SU-DHL-6 (cell line): Measurements from ENCODE around the gene TNIP3.

ENCODE experiments used
- H2AFZ ChIP-seq: fragments of 200-600 bp; sonication (generic); 2 replicates; pipeline ENCODE4 v1.6.1; 2014; ENCODE audit warnings: low read depth, mild to moderate bottlenecking, moderate library complexity, mixed read lengths, antibody characterized with exemption, low read length; ENCODE audit not compliant: severe bottlenecking
- H3F3A ChIP-seq: fragments of 200-600 bp; shearing (Covaris generic); 2 replicates; pipeline ENCODE4 v1.6.0; 2016; ENCODE audit warnings: antibody characterized with exemption, mild to moderate bottlenecking; ENCODE audit not compliant: insufficient read depth
- H3K27ac ChIP-seq: fragments of 200-600 bp; sonication (generic); 2 replicates; pipeline ENCODE4 v1.5.1; 2016; ENCODE audit warnings: low read depth, mild to moderate bottlenecking, low read length, moderate library complexity, mixed read lengths
- H3K27me3 ChIP-seq: fragments of 200-600 bp; sonication (generic), shearing (Covaris generic); 2 replicates; pipeline ENCODE4 v1.6.0; 2014; ENCODE audit warnings: mild to moderate bottlenecking, low read length
- H3K36me3 ChIP-seq: fragments of 200-600 bp; sonication (generic); 2 replicates; pipeline ENCODE4 v1.6.1; 2014; ENCODE audit warnings: mild to moderate bottlenecking, low read length, mixed read lengths
- H3K4me2 ChIP-seq: fragments of 300-600, 200-600 bp; shearing (Covaris generic), sonication (generic); 2 replicates; pipeline ENCODE4 v1.6.0; 2014; ENCODE audit warnings: low read length, low read depth, mild to moderate bottlenecking; ENCODE audit not compliant: poor library complexity, severe bottlenecking
- H3K4me3 ChIP-seq: fragments of 200-600 bp; sonication (generic); 2 replicates; pipeline ENCODE4 v1.5.1; 2014; ENCODE audit warnings: antibody characterized with exemption, low read length, mild to moderate bottlenecking, mixed read lengths; ENCODE audit not compliant: insufficient read depth, poor library complexity, severe bottlenecking
- H3K79me2 ChIP-seq: fragments of 200-600 bp; sonication (generic); 2 replicates; pipeline ENCODE4 v1.6.1; 2014; ENCODE audit warnings: mild to moderate bottlenecking, low read length, moderate library complexity; ENCODE audit not compliant: insufficient read depth
- H3K9ac ChIP-seq: fragments of 200-600 bp; sonication (generic); 2 replicates; pipeline ENCODE4 v1.7.0; 2014; ENCODE audit warnings: mild to moderate bottlenecking, low read length
- H3K9me2 ChIP-seq: fragments of 200-600 bp; sonication (generic); replicated peaks from 2 replicates; pipeline ENCODE4 v1.6.1; 2014; ENCODE audit warnings: low read length; ENCODE audit not compliant: insufficient read depth
- H3K9me3 ChIP-seq: fragments of 200-600 bp; sonication (generic); 2 replicates; pipeline ENCODE4 v1.6.1; 2014; ENCODE audit warnings: low read length, mixed read lengths; ENCODE audit not compliant: insufficient read depth
- H4K20me1 ChIP-seq: fragments of 200-600 bp; sonication (generic); 2 replicates; pipeline ENCODE4 v1.6.1; 2014; ENCODE audit warnings: low read depth, mild to moderate bottlenecking, antibody characterized with exemption, low read length, moderate library complexity, mixed read lengths
- CTCF ChIP-seq: fragments of 200-600 bp; sonication (generic); IDR thresholded peaks from one replicate; pipeline ENCODE4 v1.5.1; 2017; ENCODE audit warnings: antibody characterized with exemption, mild to moderate bottlenecking, low read length, moderate library complexity; ENCODE audit not compliant: insufficient read depth, poor library complexity, severe bottlenecking
- EZH2phosphoT487 ChIP-seq: fragments of 200-600 bp; sonication (generic), shearing (Covaris generic); conservative IDR thresholded peaks from 2 replicates; pipeline ENCODE4 v1.6.1; 2018; ENCODE audit warnings: mild to moderate bottlenecking, antibody characterized with exemption, low read length, moderate library complexity, mixed read lengths

The TNIP3 gene

GRCh38 chr4:121138039-121138825, 25.9 kb downstream of the TNIP3 start:
- Histone ChIP-seq H3K4me3 (no peak overlapping the region), H3K79me2 (no peaks in the 10 kb centered on the region), H3K36me3 (no peaks in the 10 kb centered on the region), H2AFZ (no peak overlapping the region), H3K27me3 (no peaks in the 10 kb centered on the region), H3K27ac (no peak overlapping the region), H3K9me2 (no peaks in the 10 kb centered on the region), H3K9ac (no peak overlapping the region), H4K20me1 (no peaks in the 10 kb centered on the region), H3K9me3 (no peaks in the 10 kb centered on the region), H3K4me2 (no peak overlapping the region), H3F3A (no peaks in the 10 kb centered on the region)
- TF ChIP-seq CTCF, result no peak
- TF ChIP-seq EZH2phosphoT487, result no peak

GRCh38 chr4:121130326-121130660, 33.8 kb downstream of the TNIP3 start:
- H3K4me2 ChIP-seq, result no peak overlapping the region
- no peaks in the 10 kb centered on the region for H3K9me3 ChIP-seq
- no peaks in the 10 kb centered on the region for H4K20me1 ChIP-seq
- H2AFZ ChIP-seq, result no peak overlapping the region
- no peaks in the 10 kb centered on the region for H3K27me3 ChIP-seq
- H3K36me3 ChIP-seq, result no peaks in the 10 kb centered on the region
- TF ChIP-seq CTCF (no peak), EZH2phosphoT487 (no peak)
- no peak overlapping the region for H3K27ac ChIP-seq
- H3F3A ChIP-seq, result no peaks in the 10 kb centered on the region
- no peaks in the 10 kb centered on the region for H3K79me2 ChIP-seq
- H3K9ac ChIP-seq, result no peak overlapping the region
- no peak overlapping the region for H3K4me3 ChIP-seq
- no peaks in the 10 kb centered on the region for H3K9me2 ChIP-seq

- TF ChIP-seq CTCF (no peak), EZH2phosphoT487 (no peak)
- Histone ChIP-seq H3K9me3 (no peaks in the 10 kb centered on the region), H3K4me3 (no peak overlapping the region), H3K9me2 (no peaks in the 10 kb centered on the region), H3K36me3 (no peaks in the 10 kb centered on the region), H3K27me3 (no peaks in the 10 kb centered on the region), H3K9ac (no peak overlapping the region), H3K79me2 (no peaks in the 10 kb centered on the region), H4K20me1 (no peaks in the 10 kb centered on the region), H2AFZ (no peak overlapping the region), H3K27ac (no peak overlapping the region), H3F3A (no peaks in the 10 kb centered on the region), H3K4me2 (no peak overlapping the region)
These were observed 34.4 kb downstream of the TNIP3 start for GRCh38 chr4:121129606-121130325.
